Measurements from ENCODE around the gene WNT6.
A peak's percentile ranks its signal among the peaks of the same experiment; 100 is the strongest.

The WNT6 gene

DNA sequence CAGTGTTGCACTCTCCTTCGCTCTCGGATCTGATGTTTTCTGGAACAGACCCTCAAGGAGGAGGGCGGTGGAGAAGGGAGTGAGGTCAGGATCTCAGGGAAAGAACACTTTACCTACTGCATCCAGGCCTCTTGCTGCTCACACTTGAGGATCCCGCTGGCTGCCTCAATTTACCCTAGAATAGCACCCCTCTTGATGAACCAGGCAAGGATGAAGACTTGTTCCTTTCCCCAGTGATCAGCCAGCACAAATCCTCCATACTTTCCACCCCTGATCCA is 35.2 kb downstream of the WNT6 start:
- Mint-ChIP-seq H3K27me3 (peaks cover 15% of the 10 kb centered on the region), H3K4me1 (ENCODE audit: low read depth) (peaks cover 62% of the 10 kb centered on the region), H3K27ac (no peak overlapping the region), H3K4me3 (no peak overlapping the region), H3K9me3 (no peaks in the 10 kb centered on the region), H3K36me3 (ENCODE audit: low read depth) (no peaks in the 10 kb centered on the region)
- no peak for DNase-seq

DNA sequence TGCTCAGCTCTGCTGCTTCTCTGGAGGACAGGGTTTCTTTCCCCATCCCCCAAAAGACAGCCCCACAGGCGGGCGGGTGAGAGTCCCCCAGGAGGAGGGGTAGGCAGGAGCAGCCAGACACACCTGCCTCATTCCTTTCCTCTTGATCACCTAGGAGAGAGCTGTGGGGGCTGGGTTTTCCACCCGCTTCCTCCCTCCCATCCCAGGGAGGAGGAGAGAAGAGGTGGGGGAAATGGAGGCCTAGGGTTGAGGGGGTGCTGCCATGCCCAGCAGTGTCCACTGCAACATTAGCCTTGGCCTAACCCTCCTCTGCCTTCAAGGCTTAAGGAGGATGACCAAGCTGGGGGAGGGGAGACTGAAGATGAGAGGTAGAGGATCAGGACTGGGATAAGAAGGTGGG is 35.7 kb downstream of the WNT6 start:
- Mint-ChIP-seq H3K27me3 (peaks cover 16% of the 10 kb centered on the region), H3K36me3 (ENCODE audit: low read depth) (no peaks in the 10 kb centered on the region), H3K27ac (no peak overlapping the region), H3K9me3 (no peaks in the 10 kb centered on the region), H3K4me3 (no peak overlapping the region), H3K4me1 (ENCODE audit: low read depth) (peaks cover 62% of the 10 kb centered on the region)
- DNase-seq: no peak

DNA sequence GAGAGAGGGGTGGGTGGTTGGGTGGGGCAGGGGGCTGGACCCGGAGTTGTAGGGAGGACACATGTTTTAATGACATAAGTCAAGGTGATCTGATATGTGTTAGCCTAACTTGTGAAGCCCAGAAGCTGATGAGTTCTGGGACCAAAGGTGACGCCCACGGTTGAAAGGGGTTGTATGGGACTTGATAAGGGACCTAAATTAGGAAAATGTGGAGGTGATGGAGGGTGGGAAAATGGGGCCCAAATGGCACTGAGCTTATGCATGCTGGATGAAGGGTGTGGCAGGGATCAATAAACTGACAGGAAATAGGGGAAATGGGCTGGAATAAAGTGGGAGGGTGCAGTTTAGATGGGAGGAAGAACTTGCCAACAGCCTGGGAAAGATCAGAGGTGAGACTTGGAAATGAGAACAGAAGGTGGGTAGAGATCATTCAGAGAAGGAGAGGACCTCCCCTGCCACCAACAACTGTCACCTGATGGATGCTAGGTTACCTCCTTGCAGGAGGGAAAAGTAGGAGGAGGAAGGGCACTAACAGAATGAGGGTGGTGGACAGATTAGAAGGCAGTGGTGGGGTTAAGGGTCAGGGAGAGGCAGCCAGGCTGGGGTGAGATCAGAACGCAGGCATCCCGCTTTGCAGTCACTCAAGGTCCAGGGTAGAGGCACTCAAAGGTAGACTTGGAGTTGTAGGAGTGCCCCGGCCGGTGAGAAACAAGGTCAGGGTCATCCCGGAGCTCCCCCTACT is 36.3 kb downstream of the WNT6 start:
- Mint-ChIP-seq H3K27me3 (peaks cover 22% of the 10 kb centered on the region), H3K4me1 (ENCODE audit: low read depth) (peaks cover 62% of the 10 kb centered on the region)

DNA sequence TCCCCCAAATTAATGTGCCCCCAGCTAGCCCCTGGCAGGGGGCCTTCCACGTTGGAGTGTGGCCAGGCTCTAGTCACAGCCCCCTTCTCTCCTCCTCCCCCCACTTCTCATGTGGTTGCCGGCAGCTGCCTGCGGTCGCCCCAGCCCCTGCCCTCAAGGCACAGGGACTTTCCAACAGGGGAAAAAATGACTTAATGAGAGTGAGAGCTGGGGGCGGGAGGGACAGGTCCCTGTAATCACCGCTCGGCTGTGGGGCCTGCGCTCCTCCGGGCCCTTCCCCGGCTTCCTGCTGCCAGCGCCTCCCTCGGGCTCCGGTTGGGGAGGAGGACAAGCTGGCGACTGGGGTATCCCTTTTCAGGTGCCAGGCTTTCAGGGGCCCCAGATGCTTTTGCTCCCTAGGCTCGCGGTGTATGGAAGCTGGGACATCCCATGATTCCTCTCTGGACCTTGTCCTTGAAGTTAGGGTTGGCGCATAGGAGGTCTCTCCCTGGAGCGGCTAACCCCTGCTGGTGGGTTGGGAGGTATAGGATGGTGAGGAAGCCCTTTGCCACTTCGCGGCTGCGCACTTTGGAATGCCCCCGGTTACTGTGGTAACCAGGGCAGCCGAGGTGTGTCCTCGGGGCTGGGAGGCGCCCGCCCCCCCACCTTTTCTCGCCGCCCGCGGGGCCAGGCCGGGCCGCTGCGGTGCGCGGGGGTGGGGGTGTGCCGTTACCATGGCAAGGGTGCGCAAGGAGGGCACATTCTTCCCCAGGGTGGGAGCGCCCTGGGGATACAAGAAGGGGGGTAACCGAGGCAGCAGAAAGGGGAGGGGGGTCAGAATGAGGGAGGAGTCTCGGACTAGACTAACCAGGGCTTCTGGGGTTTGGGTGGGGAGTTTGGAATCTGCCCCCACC is 37.1 kb downstream of the WNT6 start:
- Mint-ChIP-seq H3K27ac (peak overlapping the region; percentile 84), H3K36me3 (ENCODE audit: low read depth) (no peaks in the 10 kb centered on the region), H3K9me3 (no peaks in the 10 kb centered on the region), H3K27me3 (peaks cover 27% of the 10 kb centered on the region), H3K4me3 (peak overlapping the region; percentile 54), H3K4me1 (ENCODE audit: low read depth) (peaks cover 56% of the 10 kb centered on the region)
- DNase-seq: peak; percentile 88

More for the DNA sequence above, 36.3 kb downstream of the WNT6 start:
- H3K36me3 Mint-ChIP-seq (ENCODE audit: low read depth): no peaks in the 10 kb centered on the region
- H3K27ac Mint-ChIP-seq: peak overlapping the region; percentile 84
- peak overlapping the region; percentile 54 for H3K4me3 Mint-ChIP-seq
- DNase-seq: no peak
- H3K9me3 Mint-ChIP-seq: no peaks in the 10 kb centered on the region

DNA sequence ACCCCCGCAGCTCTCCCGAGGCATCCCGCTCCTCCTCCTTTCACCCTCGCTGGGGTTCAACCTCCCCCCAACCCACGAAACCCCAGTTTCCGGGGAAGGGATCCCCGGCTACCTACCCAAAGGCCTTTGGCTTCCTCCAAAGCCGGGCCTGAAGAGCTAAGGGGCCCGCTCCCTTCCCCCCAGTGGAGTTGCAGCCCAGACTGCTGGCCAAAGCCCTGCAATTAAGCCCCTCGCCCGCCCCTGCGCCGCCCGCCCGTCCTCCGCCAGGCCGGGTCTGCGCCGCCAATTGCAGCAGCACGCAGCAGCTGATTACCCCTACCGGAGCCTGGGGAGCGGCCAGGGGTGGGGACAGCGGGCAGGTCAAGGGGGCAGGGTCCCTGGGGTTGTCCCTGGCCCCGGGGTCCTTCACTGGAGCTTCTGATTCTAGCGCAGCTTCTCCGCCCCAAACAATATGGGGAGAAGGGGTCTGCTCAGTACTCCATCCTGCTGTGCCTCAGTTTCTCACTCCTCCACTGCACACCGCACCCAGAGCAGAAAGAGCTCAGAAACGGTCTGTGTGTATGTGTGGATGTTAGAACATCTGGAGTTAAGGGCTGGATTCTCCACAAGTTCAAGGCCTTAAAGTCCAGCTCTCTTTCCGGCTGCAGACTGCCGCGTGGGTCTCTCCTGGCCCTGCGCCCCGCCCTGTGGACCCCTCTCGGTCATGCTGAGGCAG is 37.9 kb downstream of the WNT6 start:
- H3K36me3 Mint-ChIP-seq (ENCODE audit: low read depth): no peaks in the 10 kb centered on the region
- peaks cover 34% of the 10 kb centered on the region for H3K27me3 Mint-ChIP-seq
- H3K27ac Mint-ChIP-seq: no peak overlapping the region
- H3K4me1 Mint-ChIP-seq (ENCODE audit: low read depth): peaks cover 49% of the 10 kb centered on the region
- peak overlapping the region; percentile 54 for H3K4me3 Mint-ChIP-seq
- DNase-seq: peak; percentile 63
- no peaks in the 10 kb centered on the region for H3K9me3 Mint-ChIP-seq

DNA sequence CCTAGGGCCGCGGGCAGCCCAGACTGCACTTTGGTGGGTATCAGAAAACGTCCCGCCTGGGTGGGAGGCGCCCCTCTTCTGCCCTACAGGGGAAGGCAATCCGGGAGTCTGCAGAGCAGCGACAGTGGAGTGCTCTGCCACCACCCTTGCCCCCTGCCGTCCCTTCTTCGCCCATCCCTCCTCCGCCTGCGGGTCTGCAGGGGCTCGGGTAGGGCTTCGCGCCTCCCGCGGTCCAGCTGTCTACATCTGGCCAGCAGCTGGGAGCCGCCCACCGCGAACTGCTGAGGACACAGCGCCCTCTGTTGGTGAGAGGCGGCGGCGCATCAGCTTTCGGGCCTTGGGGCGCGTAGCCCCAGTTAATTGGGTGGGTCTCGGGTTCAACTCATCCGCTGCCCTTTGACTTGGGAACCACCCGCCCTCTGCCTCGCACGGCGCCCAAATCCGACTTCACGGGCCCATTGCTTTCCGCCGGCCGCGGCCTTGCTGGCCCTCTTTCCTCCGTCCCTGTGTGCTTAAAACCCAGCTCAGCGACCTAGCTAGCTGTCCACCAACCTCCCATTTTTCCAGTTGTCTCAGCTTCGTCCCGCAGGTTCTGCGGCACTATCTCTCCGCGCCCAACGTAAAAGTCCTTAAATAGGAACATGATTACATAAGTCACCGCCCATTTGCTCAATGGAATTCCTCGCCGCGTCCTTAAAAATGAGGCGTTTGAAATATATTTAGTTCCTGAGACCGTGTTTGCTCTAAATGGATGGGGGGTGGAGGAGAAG is 38.7 kb downstream of the WNT6 start:
- Mint-ChIP-seq H3K9me3 (no peaks in the 10 kb centered on the region), H3K27me3 (peaks cover 35% of the 10 kb centered on the region), H3K27ac (peak overlapping the region; percentile 3), H3K4me1 (ENCODE audit: low read depth) (peaks cover 43% of the 10 kb centered on the region), H3K4me3 (peak overlapping the region; percentile 54), H3K36me3 (ENCODE audit: low read depth) (no peaks in the 10 kb centered on the region)
- peak; percentile 93 for DNase-seq

DNA sequence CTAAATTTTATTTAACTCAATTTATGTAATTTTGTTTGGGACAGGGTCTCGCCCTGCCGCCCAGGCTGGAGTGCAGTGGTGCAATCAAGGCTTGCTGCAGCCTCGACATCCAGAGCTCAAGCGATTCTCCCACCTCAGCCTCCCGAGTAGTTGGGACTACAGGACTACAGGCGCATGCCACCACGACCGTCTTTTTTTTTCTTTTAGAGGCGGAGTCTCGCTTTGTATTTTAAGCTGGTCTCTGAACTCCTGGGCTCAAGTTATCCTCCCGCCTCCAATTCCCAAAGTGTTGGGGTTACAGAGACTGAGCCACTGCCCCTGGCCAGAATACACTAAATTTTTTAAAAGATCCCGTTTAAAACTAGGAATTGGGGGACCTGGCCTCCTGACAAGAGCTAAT is 39.5 kb downstream of the WNT6 start:
- Mint-ChIP-seq H3K4me3 (no peak overlapping the region), H3K9me3 (no peaks in the 10 kb centered on the region), H3K27me3 (peaks cover 38% of the 10 kb centered on the region), H3K36me3 (ENCODE audit: low read depth) (no peaks in the 10 kb centered on the region), H3K4me1 (ENCODE audit: low read depth) (peaks cover 35% of the 10 kb centered on the region), H3K27ac (no peak overlapping the region)
- DNase-seq: no peak

DNA sequence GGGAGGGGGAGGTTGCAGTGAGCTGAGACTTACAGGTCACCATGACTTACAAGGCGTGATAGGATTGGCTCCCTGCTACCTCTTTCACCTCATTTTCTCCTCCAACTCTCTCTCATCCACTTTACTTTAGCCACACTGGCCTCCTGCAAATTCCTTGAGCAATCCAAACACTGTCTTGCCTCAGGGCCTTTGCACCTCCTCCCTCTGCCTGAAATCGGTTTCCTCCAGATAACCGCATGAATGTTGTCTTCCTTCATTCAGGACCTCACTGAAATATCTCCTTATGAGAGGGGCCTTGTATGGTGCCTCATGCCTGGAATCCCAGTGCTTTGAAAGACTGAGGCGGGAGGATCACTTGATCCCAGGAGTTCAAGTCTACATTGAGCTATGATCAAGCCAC is 42.8 kb downstream of the WNT6 start:
- Mint-ChIP-seq H3K4me1 (ENCODE audit: low read depth) (peaks cover 12% of the 10 kb centered on the region), H3K9me3 (no peaks in the 10 kb centered on the region), H3K36me3 (ENCODE audit: low read depth) (no peaks in the 10 kb centered on the region), H3K27me3 (peaks cover 62% of the 10 kb centered on the region), H3K4me3 (no peak overlapping the region), H3K27ac (no peak overlapping the region)
- DNase-seq: no peak

DNA sequence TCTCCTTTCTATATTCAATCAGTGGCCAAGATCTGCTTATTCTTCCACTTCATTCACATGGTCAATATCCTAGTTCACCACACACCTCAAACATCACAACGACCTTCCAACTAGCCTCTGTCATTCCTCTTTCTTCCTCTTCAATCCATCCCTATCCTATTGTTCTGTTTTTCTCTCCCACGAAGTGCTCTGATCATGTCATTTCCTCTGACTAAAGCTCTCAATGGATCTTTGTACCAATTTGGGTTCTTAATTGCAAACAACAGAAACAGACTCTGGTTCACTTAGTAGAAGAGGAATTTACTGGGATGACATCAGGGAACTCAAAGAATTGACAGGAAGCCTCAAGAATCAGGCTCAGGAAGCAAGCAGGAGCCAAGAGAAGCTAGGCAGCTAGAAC is 44.6 kb downstream of the WNT6 start:
- no peak overlapping the region for H3K27ac Mint-ChIP-seq
- no peak for DNase-seq

DNA sequence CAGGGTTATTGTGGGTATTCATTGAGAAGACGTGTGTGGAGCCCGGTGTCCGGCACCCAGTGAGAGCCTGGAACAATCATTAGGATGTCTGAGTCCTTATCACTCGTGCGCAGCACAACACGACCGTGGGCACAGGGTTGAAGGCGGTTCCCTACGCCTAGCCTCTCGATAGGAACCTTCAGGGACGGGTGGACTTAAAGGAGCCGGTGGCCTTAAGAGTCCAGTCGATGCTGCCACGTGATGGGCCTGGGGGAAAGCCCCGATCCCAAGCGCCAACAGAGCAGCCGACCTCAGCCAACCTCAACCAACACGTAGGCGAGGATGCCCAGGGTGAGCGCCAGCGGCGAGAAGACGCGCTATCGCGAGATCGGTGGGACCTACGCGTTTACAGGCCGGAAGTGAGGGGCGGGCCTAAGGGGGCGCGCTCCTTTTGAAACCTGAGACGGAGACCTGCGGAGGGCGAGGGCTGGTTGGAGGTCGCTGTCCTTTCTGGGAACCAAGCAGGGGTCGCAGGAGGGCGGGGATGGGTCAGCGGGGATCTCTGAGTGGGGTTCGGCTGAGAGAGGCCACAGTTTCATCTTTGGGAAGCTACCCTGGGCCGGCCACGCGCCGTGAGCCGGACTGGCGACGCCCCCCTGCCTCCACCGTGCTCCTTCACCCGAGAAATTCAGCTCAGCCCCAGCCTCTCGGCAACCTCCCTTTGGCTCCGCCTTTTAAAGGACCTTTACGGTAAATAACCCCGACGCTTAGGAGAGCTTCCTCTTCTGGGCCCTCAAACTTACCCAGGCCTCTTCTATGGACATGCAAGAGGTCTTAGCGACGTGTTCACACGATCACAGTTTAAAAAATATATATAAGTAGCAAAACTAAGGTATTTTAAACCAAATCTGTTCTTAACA is 49.4 kb downstream of the WNT6 start:
- Mint-ChIP-seq H3K4me1 (ENCODE audit: low read depth) (peaks cover 21% of the 10 kb centered on the region), H3K36me3 (ENCODE audit: low read depth) (no peaks in the 10 kb centered on the region)

More for the DNA sequence above, 44.6 kb downstream of the WNT6 start:
- H3K4me3 Mint-ChIP-seq: no peak overlapping the region
- H3K27me3 Mint-ChIP-seq: peaks cover 53% of the 10 kb centered on the region
- no peaks in the 10 kb centered on the region for H3K36me3 Mint-ChIP-seq (ENCODE audit: low read depth)
- no peaks in the 10 kb centered on the region for H3K9me3 Mint-ChIP-seq
- H3K4me1 Mint-ChIP-seq (ENCODE audit: low read depth): peaks cover 12% of the 10 kb centered on the region

DNA sequence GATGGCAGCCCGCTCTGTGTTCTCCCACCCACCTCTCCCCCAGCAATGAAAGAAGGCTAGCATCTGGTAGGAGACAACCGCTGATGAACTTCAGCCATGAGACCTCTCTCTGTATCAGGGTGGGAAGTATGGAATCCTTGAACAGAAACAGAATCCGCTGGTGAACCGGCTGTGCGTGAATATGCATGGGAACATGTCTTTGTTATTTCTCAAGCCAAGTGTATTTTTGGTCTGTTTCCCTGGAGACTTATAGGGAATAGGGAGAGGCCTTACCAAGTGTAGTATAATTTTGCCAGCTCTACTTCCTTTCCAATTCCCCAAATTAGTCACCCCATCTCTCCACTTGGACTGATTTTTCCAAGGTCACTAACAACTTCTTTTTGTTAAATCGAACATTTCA is 51.1 kb downstream of the WNT6 start:
- no peaks in the 10 kb centered on the region for H3K9me3 Mint-ChIP-seq
- H3K36me3 Mint-ChIP-seq (ENCODE audit: low read depth): no peaks in the 10 kb centered on the region
- peaks cover 26% of the 10 kb centered on the region for H3K27me3 Mint-ChIP-seq
- H3K4me1 Mint-ChIP-seq (ENCODE audit: low read depth): peaks cover 21% of the 10 kb centered on the region
- no peak overlapping the region for H3K4me3 Mint-ChIP-seq
- H3K27ac Mint-ChIP-seq: no peak overlapping the region
- DNase-seq: no peak

More for the DNA sequence above, 49.4 kb downstream of the WNT6 start:
- H3K4me3 Mint-ChIP-seq: peak overlapping the region; percentile 83
- no peaks in the 10 kb centered on the region for H3K9me3 Mint-ChIP-seq
- peaks cover 25% of the 10 kb centered on the region for H3K27me3 Mint-ChIP-seq
- peak; percentile 92 for DNase-seq
- H3K27ac Mint-ChIP-seq: peak overlapping the region; percentile 91

DNA sequence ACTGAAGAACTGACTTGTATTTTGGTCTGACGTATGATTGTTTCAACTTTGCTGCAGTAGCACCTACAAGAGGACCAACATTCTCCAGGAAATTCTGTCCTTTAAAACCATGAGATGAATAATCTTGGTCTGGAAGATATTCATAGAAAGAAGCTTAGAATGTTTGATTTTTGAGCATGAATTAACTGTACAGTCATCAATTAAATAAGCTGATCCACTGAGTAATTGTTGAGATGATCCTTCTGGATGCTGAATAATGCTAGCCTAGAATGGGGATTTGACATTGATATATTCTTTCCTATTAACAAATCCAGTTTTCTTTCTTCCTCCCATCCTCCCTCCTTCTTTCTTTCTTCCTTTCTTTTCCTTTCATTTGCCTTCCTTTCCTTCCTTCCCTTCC is 60.9 kb downstream of the WNT6 start:
- Mint-ChIP-seq H3K4me1 (ENCODE audit: low read depth) (no peaks in the 10 kb centered on the region), H3K27me3 (peaks cover 56% of the 10 kb centered on the region), H3K9me3 (peaks cover 3% of the 10 kb centered on the region), H3K36me3 (ENCODE audit: low read depth) (no peaks in the 10 kb centered on the region), H3K27ac (no peak overlapping the region), H3K4me3 (no peak overlapping the region)
- DNase-seq: no peak
